DND-41 (cell line): ENCODE results near the gene MREG.

Experiments used
- CTCF ChIP-seq: IDR thresholded peaks from 2 replicates; pipeline ENCODE4 v1.5.1; 2012; ENCODE audit warnings: borderline replicate concordance, low read length, moderate library complexity, mild to moderate bottlenecking; ENCODE audit not compliant: poor library complexity, severe bottlenecking; ENCODE audit errors: extremely low read depth
- EZH2 ChIP-seq: IDR thresholded peaks from 3 replicates; pipeline ENCODE4 v1.6.1; 2012; ENCODE audit warnings: borderline replicate concordance, low read depth, mild to moderate bottlenecking, moderate library complexity, low read length, inconsistent platforms; ENCODE audit not compliant: severe bottlenecking

- TF ChIP-seq CTCF (no peak), EZH2 (no peak)
Observed at GRCh38 chr2:215929602-215930335, 83.6 kb downstream of the MREG start.
